ENCODE results near the gene IFNA17.

IFNA17 gene

GRCh38 chr9:21228122-21228521 is at the start of gene IFNA17:
TSS of gene IFNA17 (minus strand) at chr9:21228222. CDS start at chr9:21228173, 49 bp downstream.
- in situ Hi-C loops (cut with MboI; ENCODE audit: low sequenced_read_pairs) = loop anchor here (25.0 kb wide), 1 partner anchor 234 kb away; no protein-coding TSS in a partner anchor

DNA sequence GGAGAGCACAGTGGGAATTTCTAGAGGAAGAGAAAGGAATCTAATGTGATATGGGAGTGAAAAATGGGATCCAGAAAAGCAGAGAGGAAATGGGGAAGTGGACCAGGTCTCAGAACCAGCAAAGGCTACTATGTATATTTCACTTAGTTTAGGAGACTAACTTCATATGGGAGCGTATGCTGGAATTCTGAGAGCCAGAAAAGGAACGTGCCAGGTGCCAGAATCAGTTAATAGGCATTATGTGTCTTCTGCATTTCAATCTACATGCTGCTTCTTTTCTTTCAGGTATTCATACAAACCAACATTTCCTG is 40.3 kb upstream of the IFNA17 start:
- in situ Hi-C loops (cut with MboI; ENCODE audit: low sequenced_read_pairs) = no loop called here

GRCh38 chr9:21267485-21268346 is 39.7 kb upstream of the IFNA17 start:
- in situ Hi-C loops (cut with MboI; ENCODE audit: low sequenced_read_pairs) = no loop called here

GRCh38 chr9:21266733-21267484 is 38.9 kb upstream of the IFNA17 start:
- in situ Hi-C loops (cut with MboI; ENCODE audit: low sequenced_read_pairs) = no loop called here

DNA sequence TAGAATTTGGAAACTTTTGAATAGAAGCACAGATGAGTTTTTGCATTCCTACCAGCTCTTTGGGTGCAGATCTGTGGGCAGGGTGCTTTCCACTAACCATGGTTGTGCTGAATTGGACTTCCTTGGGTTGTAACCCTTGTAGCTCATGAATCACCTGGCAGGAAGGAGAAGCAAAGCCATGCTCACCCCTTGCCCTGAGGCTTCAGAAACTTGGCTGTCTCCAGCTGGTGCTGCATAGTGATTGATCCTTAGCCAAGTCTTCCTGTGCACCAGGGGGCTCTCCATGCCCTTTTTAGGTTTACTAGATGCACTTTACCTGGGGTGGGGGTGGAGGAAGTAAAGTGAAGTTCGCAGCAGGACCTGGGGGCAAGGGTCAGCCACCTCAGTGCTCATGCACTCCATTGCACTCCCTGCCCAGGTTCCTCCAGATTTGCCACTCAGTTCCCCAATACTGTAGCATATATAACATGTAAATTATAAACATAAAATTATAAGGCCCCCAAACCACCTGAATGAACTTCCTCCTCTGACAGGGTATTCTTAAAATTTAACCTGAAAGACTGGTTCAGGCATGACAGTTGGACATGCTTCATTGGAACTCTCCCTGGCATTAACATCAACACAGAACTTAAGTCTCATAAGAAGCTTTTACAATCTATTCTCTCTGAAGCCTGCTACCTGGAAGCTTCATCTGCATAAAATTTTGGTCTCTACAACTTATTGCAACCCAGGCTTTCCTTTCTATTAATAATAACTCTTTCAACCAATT is 37.6 kb upstream of the IFNA17 start:
- in situ Hi-C loops (cut with MboI; ENCODE audit: low sequenced_read_pairs) = no loop called here

- in situ Hi-C loops (cut with MboI; ENCODE audit: low sequenced_read_pairs) = no loop called here
Measured at GRCh38 chr9:21255538-21256212, 27.7 kb upstream of the IFNA17 start.

DNA sequence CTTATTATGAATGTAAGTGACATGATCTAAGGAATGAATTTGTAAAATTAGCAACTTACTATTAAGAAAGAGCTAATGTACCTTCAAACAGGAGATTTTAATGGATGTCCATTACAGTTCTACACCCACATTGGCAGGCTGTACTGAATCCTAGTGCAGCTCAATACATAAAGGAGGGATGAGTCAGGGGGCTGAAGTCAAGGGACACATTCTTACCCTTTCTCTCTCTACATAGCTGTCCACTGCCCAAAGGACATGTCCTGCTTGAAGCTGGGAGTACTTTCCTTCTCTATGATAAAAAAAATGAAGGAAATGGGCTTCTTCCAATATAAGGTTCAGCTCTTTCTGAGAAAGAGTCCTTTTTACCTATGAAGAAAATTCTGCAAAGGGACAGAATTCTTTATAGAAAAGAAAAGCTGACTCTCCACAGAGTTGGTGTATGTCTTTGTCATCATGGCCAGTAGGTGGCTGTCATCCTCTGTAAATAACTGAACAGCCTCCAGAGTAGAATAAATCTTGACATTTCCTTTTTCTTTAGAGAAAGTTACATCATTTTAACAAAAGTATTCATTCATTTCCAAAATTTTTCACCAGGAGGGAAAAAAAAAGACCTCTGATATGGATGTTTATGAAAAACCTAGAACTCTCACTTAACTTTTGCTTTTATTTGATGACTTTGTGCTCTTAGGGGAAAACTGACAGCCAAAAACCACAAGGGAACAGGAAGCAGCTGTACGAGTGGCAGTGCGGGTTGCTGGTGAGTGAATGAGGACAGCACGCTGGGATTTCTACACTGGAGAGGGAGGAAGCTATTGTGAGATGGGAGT is 24.9 kb upstream of the IFNA17 start:
- in situ Hi-C loops (cut with MboI; ENCODE audit: low sequenced_read_pairs) = no loop called here

GRCh38 chr9:21251638-21252037 is 23.6 kb upstream of the IFNA17 start:
- in situ Hi-C loops (cut with MboI; ENCODE audit: low sequenced_read_pairs) = no loop called here

- in situ Hi-C loops (cut with MboI; ENCODE audit: low sequenced_read_pairs) = no loop called here
Measured at GRCh38 chr9:21251190-21251589, 23.2 kb upstream of the IFNA17 start.

DNA sequence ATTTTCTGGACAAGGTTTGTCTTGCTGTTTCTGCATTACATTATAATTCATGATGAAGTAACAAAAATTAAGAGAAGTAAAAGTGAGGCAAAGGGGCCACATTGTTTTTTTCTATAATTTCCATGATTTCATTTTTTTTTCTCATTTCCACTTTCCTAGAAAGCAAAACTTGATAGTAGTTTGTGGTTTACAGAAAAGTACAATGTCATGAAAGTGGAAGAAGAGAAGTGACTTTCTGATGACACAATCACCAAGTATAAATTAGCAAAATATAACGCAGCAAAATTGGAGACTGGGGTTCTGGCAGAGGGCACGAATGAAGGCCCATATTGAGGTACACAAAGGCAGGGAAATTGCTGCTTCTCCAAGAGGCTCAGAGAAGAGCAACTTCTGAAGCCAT is 16.8 kb upstream of the IFNA17 start:
- in situ Hi-C loops (cut with MboI; ENCODE audit: low sequenced_read_pairs) = loop anchor here (25.0 kb wide), 1 partner anchor 217 kb away; no protein-coding TSS in a partner anchor

DNA sequence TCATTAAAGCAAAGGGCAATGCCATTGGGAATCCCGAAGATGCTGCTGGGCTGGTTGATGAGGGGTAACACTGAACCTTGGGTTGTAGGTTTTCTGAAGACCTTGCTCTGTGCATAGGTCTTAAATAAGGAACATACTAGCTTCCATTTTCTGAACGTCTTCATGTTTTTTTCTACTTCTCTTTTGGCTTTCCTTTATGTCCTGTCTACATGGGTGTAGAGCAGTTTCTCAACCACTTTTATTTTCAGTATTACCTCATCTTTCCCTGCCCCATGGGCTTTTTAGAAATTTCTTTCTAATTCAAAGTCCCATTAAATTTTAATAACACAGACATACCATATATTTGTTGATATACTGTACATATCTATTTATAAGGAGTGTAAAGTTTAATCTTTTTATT is 11.9 kb upstream of the IFNA17 start, which contains the start of gene IFNA14:
IFNA14 (minus strand) TSS at position 95 of the 400 bp plus-strand sequence; CDS start at position 25, 70 bp downstream.
- in situ Hi-C loops (cut with MboI; ENCODE audit: low sequenced_read_pairs) = loop anchor here (25.0 kb wide), 1 partner anchor 222 kb away; no protein-coding TSS in a partner anchor

- in situ Hi-C loops (cut with MboI; ENCODE audit: low sequenced_read_pairs) = loop anchor here (25.0 kb wide), 1 partner anchor 226 kb away; no protein-coding TSS in a partner anchor
Measured at GRCh38 chr9:21236360-21236714, 8.3 kb upstream of the IFNA17 start.

GRCh38 chr9:21235468-21236359 is 7.7 kb upstream of the IFNA17 start:
- in situ Hi-C loops (cut with MboI; ENCODE audit: low sequenced_read_pairs) = loop anchor here (25.0 kb wide), 1 partner anchor 227 kb away; no protein-coding TSS in a partner anchor

DNA sequence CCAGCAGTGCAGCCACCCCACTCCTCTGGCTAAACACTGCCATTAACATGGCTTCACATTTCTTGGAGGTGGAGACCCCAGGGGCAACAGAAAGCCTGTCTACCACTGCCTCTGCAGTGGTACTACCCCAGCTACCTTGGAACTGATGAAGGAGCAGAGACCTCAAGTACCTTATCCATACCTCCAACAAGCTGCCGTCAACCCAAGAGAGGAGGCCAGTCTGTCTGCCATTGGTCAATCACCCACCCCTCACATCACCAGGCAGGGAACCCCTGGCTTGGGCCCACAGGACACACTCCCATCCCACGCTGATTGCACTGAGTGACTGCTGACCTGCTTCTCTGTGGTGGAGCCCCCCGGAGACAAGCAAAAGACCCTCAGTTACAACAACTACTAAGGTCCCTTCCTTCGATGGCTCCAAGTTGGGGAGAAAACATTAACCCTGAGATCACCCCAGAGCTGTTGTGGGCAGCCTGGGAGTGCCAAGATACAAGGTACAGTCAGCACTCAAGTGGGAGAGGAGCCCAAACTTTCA is 6.2 kb upstream of the IFNA17 start:
- in situ Hi-C loops (cut with MboI; ENCODE audit: low sequenced_read_pairs) = loop anchor here (25.0 kb wide), 1 partner anchor 228 kb away; no protein-coding TSS in a partner anchor

GRCh38 chr9:21233258-21233657 is 5.2 kb upstream of the IFNA17 start:
- in situ Hi-C loops (cut with MboI; ENCODE audit: low sequenced_read_pairs) = loop anchor here (25.0 kb wide), 1 partner anchor 229 kb away; no protein-coding TSS in a partner anchor

- in situ Hi-C loops (cut with MboI; ENCODE audit: low sequenced_read_pairs) = loop anchor here (25.0 kb wide), 1 partner anchor 570 kb away; no protein-coding TSS in a partner anchor
Measured at GRCh38 chr9:21217211-21217610, 10.8 kb downstream of the IFNA17 start, which contains the start of gene IFNA16. TSS of gene IFNA16 (minus strand) at chr9:21217311. CDS start at chr9:21217305, 6 bp downstream.

- in situ Hi-C loops (cut with MboI; ENCODE audit: low sequenced_read_pairs) = loop anchor here (25.0 kb wide), 1 partner anchor 574 kb away; no protein-coding TSS in a partner anchor
Measured at GRCh38 chr9:21213411-21214326, 14.4 kb downstream of the IFNA17 start.

Measured in HL-60/S4 treated with retinoic acid at 250 ng/mL for 4 days and 3 days (cell line).